GM12875 (cell line): ENCODE data around the gene VEGFA.

ENCODE experiments used
- H3K4me3 ChIP-seq: one replicate; pipeline ENCODE4 v1.5.1; 2011; ENCODE audit warnings: low read depth, low read length, control low read depth
- TF ChIP-seq, protein P1 (sequence below): IDR thresholded peaks from 2 replicates; pipeline ENCODE4 v1.5.1; 2011; ENCODE audit warnings: low read depth, mild to moderate bottlenecking, control low read depth, inconsistent platforms, low read length, moderate library complexity, borderline replicate concordance; ENCODE audit not compliant: insufficient read depth

VEGFA gene

DNA sequence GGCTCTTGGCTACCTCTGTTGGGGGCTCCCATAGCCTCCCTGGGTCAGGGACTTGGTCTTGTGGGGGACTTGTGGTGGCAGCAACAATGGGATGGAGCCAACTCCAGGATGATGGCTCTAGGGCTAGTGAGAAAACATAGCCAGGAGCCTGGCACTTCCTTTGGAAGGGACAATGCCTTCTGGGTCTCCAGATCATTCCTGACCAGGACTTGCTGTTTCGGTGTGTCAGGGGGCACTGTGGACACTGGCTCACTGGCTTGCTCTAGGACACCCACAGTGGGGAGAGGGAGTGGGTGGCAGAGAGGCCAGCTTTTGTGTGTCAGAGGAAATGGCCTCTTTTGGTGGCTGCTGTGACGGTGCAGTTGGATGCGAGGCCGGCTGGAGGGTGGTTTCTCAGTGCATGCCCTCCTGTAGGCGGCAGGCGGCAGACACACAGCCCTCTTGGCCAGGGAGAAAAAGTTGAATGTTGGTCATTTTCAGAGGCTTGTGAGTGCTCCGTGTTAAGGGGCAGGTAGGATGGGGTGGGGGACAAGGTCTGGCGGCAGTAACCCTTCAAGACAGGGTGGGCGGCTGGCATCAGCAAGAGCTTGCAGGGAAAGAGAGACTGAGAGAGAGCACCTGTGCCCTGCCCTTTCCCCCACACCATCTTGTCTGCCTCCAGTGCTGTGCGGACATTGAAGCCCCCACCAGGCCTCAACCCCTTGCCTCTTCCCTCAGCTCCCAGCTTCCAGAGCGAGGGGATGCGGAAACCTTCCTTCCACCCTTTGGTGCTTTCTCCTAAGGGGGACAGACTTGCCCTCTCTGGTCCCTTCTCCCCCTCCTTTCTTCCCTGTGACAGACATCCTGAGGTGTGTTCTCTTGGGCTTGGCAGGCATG is 9.2 kb downstream of the VEGFA start:
- no peak overlapping the region for H3K4me3 ChIP-seq
- TF ChIP-seq, protein P1, sequence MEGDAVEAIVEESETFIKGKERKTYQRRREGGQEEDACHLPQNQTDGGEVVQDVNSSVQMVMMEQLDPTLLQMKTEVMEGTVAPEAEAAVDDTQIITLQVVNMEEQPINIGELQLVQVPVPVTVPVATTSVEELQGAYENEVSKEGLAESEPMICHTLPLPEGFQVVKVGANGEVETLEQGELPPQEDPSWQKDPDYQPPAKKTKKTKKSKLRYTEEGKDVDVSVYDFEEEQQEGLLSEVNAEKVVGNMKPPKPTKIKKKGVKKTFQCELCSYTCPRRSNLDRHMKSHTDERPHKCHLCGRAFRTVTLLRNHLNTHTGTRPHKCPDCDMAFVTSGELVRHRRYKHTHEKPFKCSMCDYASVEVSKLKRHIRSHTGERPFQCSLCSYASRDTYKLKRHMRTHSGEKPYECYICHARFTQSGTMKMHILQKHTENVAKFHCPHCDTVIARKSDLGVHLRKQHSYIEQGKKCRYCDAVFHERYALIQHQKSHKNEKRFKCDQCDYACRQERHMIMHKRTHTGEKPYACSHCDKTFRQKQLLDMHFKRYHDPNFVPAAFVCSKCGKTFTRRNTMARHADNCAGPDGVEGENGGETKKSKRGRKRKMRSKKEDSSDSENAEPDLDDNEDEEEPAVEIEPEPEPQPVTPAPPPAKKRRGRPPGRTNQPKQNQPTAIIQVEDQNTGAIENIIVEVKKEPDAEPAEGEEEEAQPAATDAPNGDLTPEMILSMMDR: no peak

- TF ChIP-seq, protein P1: no peak
- H3K4me3 ChIP-seq: no peak overlapping the region
These were observed 9.8 kb downstream of the VEGFA start for GRCh38 chr6:43779852-43780236.

- no peak overlapping the region for H3K4me3 ChIP-seq
- TF ChIP-seq, protein P1: no peak
These were observed 10.3 kb downstream of the VEGFA start for GRCh38 chr6:43780293-43780692.

DNA sequence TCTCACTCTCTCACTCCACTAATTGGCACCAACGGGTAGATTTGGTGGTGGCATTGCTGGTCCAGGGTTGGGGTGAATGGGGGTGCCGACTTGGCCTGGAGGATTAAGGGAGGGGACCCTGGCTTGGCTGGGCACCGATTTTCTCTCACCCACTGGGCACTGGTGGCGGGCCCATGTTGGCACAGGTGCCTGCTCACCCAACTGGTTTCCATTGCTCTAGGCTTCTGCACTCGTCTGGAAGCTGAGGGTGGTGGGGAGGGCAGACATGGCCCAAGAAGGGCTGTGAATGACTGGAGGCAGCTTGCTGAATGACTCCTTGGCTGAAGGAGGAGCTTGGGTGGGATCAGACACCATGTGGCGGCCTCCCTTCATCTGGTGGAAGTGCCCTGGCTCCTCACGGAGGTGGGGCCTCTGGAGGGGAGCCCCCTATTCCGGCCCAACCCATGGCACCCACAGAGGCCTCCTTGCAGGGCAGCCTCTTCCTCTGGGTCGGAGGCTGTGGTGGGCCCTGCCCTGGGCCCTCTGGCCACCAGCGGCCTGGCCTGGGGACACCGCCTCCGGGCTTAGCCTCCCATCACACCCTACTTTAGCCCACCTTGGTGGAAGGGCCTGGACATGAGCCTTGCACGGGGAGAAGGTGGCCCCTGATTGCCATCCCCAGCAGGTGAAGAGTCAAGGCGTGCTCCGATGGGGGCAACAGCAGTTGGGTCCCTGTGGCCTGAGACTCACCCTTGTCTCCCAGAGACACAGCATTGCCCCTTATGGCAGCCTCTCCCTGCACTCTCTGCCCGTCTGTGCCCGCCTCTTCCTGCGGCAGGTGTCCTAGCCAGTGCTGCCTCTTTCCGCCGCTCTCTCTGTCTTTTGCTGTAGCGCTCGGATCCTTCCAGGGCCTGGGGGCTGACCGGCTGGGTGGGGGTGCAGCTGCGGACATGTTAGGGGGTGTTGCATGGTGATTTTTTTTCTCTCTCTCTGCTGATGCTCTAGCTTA is 11.2 kb downstream of the VEGFA start:
- no peak overlapping the region for H3K4me3 ChIP-seq
- TF ChIP-seq, protein P1: no peak

- TF ChIP-seq, protein P1: no peak
- H3K4me3 ChIP-seq: no peak overlapping the region
These were observed 12.1 kb downstream of the VEGFA start for GRCh38 chr6:43781941-43782704.

- no peak overlapping the region for H3K4me3 ChIP-seq
- TF ChIP-seq, protein P1: no peak
These were observed 12.9 kb downstream of the VEGFA start for GRCh38 chr6:43782764-43783513.
